GM18868 (cell line): Measurements from ENCODE around the gene FDCSP.
"Not testable (repeated sequence)": the region's sequence is repeated elsewhere in the genome, so short reads cannot be mapped to it uniquely, and the experiment has no call there.

Experiments
- ATAC-seq: cut with Tn5 transposase; IDR thresholded peaks from one replicate; pipeline ENCODE4 v1.9.1; 2021; ENCODE audit warnings: mild to moderate bottlenecking, moderate library complexity; ENCODE audit not compliant: unreplicated experiment

FDCSP gene

GRCh38 chr4:70225824-70226223 is at the start of gene FDCSP:
Gene FDCSP (plus strand): TSS chr4:70226124. CDS start chr4:70231195, 5,071 bp downstream.
- ATAC-seq, result no peak

DNA sequence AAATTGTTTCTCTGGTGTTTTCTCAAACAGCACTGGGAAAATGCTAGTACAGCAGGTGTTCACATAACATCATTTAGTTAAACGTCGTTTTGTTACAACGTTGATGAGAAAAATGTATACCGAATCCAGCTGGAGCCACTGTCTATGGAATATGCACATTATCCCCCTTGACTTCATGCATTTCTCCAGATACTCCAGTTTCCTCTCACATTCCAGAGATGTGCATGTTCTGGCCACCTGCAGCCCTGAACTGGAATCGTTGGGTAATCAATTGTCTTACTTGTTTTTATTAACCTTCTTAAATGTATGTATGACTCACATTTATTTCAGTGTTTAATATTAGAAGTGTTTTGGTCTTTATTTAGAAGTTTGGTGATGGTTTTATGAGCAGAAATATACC is 48.8 kb upstream of the FDCSP start:
- no peak for ATAC-seq

DNA sequence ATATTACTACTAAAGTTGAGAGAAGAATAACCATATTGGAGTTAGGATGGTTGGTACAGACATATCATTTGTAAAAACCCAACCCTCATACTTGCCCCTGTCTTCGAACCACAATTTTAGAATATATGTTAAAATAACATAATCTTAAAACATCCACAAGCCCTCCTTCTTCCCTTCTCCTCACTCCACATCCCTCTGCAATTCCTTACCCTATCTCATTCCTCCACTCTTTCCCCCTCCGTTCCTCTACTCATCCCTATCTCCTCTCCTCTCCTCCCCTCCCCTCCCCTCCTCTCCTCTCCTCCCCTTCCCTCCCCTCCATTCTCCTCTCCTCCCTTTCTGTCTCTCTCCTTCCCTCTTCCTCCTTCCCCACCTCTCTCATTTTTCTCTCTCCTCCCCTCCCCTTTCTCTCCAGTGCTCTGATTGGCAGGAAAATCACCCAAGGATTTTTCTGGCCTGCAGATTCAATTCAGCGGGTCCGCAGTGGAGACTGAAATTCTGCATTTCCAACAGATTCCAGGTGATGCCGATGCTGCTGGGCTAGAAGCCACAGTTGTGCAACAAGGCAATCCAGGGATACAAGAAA is 47.8 kb upstream of the FDCSP start:
- ATAC-seq, result no peak

- no peak for ATAC-seq
Observed at GRCh38 chr4:70179811-70180210, 46.1 kb upstream of the FDCSP start.

DNA sequence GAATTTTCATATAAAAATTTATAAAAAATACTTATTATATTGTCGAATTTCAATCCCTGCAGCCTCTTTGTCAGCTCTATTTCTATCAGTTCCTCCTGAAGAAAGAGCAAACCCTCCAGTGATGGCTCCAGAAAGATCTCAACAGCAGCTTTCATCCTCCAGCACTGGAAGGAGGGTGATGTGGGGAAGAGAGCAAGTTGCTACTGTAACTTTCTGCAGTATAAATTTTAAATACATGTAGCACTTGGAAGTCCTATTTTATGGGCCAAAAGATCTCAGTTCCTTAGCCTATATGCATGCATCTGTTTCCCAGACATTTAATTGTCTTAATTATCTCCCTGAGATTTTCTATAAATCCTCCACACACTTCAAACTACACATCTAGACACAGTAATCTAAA is 44.1 kb upstream of the FDCSP start:
- ATAC-seq, result no peak

DNA sequence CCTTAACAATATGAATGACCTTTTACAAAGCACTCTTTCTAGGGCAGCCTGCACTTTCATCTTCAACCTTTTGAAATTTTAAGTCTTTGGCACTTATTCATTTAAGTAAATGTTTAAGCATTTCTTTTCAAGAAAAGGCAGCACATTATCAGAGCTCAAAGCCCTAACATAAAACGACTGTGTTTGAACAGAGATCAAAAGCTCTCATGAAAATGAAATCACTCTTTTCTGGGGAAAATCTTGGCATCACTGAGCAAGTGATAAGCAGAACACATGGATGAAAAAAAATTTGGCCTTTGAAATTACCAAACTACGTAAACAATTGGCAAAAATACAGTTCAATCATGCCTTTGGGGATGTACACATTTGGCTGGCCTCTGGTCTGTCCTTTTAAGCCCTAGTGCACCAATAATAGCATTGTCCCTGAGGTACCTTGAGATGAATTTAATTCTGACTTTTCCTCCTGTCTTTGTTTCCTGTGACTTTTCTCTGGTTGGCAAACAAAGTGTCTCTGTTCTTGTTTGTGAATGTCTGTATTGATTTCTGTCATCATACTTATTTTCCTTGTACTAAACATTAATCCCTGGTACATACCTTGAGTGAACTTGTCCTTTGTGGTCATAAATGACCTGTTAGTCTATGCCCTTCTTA is 43.3 kb upstream of the FDCSP start:
- ATAC-seq, result no peak

DNA sequence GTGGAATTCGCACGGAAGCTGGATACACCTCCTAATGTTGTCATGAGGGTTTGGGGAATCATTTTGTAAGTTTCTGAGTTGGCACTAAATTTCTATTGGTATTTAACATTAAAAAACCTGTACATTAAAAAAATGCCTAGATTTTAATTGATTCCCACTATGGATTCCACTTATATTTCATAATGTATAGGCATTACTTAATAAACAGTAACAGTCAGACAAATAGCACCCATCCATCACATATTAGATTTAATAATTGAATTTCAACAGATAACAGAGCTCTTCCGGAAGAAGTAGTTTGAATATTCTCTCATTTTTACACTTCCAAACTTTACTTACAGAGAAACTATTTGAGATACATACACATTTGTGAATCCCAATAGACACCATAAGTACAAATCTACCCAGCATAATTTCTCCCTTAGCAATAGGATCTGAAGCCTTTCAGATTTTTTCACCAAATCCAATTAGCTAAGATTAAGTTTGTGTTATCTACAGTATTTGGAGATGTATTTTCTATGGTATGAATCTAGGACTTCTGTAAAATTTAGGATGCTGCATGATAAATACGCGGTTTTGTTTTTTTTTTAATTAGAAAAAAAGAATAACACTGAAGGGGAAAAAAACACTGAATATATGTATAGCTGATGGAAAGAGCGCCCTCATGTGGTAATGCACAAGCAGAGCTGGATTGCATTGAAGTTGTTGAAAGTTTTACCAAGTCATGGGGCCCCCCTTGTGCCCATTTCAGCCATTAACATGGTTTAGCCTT is 42.6 kb upstream of the FDCSP start:
- ATAC-seq, result peak; percentile 91

DNA sequence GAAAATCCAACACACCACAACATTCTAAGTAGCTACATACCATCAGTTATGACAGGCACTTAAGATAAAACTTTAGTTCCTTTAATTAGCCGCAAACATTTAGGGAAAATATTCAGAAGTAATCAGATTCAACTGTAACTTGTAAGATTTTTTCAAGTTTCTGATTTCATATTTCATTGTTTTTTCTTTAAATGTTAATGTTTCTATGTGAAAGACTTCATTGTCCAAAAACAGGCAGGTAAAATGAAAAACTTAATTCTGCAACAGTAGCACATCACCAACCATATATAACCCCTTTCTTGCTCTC is 42.0 kb upstream of the FDCSP start:
- no peak for ATAC-seq

GRCh38 chr4:70187216-70187615 is 38.7 kb upstream of the FDCSP start:
- no peak for ATAC-seq

GRCh38 chr4:70190579-70190978 is 35.3 kb upstream of the FDCSP start:
- no peak for ATAC-seq

DNA sequence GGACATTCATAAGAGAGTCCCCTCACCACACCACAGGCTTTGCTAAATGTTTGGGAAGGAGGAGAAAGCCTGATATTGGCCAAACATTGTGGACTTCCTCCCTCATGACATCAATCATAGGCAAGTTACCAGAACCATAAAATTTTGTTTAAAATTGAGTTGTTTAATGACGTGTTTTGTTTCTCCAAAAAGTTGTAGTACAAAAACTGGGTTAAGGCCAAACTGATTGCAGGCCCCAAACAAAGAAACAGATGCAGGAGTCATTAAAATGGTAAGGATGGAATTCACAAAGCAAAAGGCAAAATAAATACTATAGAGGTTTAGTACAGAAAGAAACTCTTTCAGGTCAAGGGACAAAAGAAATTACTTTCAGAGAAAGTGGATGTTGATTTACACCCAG is 34.3 kb upstream of the FDCSP start:
- no peak for ATAC-seq

- ATAC-seq, result no peak
Observed at GRCh38 chr4:70192895-70193294, 33.0 kb upstream of the FDCSP start.

GRCh38 chr4:70195425-70195824 is 30.5 kb upstream of the FDCSP start, which contains the start of gene ODAM:
Gene ODAM (plus strand): TSS chr4:70195725. CDS start chr4:70196544, 819 bp downstream.
- no peak for ATAC-seq

GRCh38 chr4:70196857-70197256 is 29.1 kb upstream of the FDCSP start:
- no peak for ATAC-seq

DNA sequence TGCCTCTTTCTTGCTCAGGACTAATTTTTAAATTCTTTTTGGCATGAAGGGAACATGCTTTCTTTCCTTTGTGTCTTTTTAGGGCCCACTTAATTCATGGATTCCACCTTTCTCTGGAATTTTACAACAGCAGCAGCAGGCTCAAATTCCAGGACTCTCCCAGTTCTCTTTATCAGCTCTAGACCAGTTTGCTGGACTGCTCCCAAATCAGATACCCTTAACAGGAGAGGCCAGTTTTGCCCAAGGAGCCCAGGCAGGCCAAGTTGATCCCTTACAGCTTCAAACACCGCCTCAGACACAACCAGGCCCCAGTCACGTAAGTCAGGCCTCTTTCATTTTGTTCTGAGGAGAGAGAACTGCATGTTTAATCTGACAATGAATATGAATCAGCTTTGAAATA is 28.1 kb upstream of the FDCSP start:
- ATAC-seq, result no peak

DNA sequence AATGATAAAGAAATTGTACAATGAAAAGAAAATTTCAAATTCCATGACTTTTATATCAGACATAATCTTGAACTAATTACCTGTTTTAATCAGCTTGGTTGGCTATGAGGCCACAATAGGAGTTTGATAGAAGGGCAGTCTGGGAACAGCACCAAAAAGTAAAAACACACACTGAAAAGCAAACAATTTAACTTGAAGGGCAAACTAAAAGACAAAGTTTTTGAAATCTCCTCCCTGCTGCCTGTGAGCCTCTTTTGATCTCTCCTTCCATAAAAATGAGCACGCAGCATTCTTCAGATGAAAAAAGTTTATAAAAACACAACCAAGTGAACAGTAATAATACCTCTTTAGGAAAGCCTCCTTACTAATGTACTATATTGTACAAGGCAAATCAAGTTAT is 22.3 kb upstream of the FDCSP start:
- no peak for ATAC-seq

DNA sequence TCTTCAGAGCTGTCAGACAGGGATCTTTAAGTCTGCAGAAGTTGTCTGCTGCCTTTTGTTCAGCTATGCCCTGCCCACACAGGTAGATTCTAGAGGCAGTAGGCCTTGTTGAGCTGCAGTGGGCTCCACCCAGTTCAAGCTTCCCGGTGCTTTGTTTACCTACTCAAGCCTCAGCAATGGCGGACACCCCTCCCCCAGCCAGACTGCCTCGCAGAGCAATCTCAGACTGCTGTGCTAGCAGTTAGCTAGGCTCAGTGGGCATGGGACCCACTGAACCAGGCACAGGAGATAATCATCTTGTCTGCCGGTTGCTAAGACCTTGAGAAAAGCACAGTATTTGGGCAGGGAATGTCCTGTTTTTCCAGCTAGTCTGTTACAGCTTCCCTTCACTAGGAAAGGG is 13.2 kb upstream of the FDCSP start:
- not testable (repeated sequence) for ATAC-seq

DNA sequence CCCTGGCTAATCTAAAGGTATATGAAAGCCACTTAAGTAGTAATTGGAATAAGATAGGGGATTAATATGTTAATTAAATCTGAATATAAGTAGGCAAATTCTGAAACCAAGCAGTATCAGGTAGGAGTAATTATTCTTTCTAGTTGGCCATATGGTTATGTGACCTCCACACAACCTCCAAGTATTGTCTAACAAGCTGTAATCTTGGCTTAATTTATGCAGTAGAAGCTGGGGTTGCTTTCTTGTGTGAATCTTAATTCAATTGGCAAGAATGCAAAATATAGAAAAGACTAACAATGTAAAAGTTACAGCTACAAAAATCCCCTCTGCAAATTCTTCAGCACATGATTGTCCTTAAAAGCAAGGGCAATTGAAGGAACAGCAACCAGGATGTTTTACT is 9.8 kb upstream of the FDCSP start:
- not testable (repeated sequence) for ATAC-seq

- not testable (repeated sequence) for ATAC-seq
Observed at GRCh38 chr4:70216550-70216949, 9.4 kb upstream of the FDCSP start.

DNA sequence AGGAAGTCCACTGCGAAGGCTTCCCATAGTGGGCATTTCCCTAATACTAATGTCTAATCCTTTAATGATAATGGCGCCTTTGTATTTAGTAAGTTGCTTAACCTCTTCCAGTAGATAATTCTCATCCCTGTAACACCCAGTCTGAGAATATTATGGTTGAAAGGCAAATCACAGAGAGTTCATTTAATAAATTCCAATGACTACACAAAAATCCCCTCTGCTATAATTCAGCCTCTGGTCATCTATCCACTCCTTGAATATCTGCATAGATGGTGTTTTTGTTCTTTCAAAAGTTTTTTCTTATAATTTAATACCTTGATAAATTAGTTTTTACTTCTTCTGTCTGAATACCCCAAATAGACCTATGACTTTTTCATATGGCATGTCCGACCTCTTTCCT is 4.5 kb upstream of the FDCSP start:
- not testable (repeated sequence) for ATAC-seq

GRCh38 chr4:70221818-70222217 is 4.1 kb upstream of the FDCSP start:
- not testable (repeated sequence) for ATAC-seq

DNA sequence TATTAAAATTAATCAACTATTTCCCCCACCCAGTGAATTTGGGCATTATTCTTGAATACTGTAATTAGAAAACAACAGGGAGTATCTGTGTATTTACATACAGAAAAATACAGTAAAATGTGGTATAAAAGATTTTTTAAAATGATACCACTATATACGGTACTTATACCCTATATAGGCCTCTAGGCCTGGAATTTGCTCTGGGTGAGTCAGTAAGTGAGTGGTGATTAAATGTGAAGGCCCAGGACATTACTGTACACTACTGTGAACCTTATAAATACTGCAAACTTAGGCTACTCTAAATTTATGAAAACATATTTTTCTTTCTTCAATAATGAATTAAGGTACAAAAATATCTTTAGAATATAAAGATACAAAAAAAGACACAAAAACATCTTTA is 10.2 kb downstream of the FDCSP start:
- ATAC-seq, result no peak
